Measurements from ENCODE around the gene PDIK1L.
"Not testable (repeated sequence)": the region's sequence is repeated elsewhere in the genome, so short reads cannot be mapped to it uniquely, and the experiment has no call there.

The PDIK1L gene

DNA sequence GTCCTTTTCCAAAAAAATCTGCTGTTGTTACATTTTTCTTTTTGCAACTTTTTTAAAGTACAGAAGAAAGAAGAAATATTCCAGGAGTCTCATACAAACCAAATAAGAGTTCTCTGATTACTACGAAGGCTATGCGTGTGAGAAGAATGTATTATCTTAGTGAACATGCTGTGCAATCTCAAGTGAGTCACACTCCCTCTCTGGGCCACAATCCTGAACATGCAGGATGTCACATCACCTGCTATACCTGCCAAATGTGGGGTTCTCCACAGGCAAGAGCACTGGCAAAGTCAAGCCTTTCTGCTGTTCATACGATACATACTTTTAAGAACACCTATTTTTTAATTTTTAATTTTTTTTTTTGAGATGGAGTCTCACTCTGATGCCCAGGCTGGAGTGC is 22.5 kb upstream of the PDIK1L start:
- no peak for DNase-seq (ENCODE audit: low read depth, low spot score)

DNA sequence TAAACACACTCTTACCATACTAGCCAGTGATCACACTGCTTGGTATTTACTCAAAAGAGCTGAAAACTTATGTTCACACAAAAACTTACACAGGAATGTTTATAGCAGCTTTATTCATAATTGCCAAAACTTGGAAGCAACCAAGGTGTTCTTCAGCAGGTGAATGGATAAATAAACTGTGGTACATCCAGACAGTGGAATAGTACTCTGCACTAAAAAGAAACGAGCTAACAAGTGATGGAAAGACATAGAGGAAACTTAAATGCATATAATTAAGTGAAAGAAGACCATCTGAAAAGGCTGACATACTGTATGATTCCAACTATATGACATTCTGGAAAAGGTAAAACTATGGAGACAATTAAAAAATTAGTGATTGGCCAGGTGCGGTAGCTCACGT is 20.7 kb upstream of the PDIK1L start:
- no peak for DNase-seq (ENCODE audit: low read depth, low spot score)

DNA sequence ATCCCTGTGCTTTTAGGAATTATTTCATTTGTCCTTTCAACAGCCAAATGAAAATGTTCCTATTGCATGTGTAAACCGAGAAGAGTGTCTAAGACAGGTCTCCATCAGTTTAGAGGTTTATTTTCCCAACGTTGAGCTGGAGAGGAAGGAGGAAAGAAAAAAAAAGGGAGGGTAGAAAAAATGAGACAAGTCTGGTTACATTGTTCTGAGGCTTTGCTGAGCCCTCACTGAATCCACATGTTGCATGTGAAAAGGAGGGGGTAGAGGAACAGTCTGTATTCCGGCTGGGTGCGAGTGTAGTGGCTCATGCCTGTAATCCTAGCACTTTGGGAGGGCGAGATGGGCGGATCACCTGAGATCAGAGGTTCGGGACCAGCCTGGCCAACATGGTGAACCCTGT is 19.2 kb upstream of the PDIK1L start:
- DNase-seq (ENCODE audit: low read depth, low spot score), result no peak

DNA sequence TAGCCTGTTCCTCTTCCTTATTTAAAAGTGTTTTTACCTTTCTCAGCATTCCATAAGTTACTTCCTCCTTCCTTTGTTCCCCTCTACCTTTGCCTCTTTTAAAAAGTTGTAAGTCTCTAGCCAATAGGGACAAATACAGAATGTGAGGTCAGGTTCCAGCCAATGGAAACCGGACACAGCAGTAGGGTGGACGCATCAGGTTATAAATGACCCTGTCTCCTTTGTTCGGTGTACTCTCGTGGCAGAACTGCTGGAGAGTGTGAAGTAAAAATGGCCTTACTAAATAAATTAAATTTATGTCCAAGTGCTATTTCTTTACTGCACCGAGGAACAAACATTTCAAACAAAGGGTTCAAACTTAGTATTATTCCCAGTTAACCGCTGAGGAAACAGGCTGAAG is 18.1 kb upstream of the PDIK1L start:
- not testable (repeated sequence) for DNase-seq (ENCODE audit: low read depth, low spot score)

DNA sequence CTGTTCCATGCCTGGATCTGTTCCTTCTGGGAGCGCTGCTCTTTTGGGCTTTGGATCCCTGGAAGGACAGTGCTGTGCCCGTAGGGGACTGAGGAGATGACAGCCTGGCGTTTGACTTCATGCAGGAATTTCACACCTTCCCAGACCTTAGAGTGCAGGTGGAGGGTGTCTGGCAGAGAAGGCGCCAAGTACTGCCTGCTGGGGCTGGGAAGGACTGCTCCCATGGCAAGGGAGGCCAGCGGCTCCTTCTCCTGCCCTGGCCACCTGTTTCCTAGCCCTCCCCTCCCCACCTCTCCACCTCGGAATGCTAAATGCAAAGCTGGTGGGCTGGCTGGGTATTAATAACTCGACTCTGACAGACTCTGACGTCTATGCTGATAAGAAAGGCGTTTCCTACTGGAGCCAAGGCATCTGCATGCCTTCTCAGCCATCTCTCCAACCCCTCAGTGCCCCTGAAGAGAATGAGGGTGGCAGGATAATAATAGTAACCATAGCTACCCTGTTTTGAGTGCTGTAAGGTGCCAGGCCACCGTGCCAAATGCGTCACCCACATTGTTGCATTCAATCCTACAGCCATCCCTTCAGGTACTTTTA is 17.5 kb upstream of the PDIK1L start:
- DNase-seq (ENCODE audit: low read depth, low spot score), result no peak

DNA sequence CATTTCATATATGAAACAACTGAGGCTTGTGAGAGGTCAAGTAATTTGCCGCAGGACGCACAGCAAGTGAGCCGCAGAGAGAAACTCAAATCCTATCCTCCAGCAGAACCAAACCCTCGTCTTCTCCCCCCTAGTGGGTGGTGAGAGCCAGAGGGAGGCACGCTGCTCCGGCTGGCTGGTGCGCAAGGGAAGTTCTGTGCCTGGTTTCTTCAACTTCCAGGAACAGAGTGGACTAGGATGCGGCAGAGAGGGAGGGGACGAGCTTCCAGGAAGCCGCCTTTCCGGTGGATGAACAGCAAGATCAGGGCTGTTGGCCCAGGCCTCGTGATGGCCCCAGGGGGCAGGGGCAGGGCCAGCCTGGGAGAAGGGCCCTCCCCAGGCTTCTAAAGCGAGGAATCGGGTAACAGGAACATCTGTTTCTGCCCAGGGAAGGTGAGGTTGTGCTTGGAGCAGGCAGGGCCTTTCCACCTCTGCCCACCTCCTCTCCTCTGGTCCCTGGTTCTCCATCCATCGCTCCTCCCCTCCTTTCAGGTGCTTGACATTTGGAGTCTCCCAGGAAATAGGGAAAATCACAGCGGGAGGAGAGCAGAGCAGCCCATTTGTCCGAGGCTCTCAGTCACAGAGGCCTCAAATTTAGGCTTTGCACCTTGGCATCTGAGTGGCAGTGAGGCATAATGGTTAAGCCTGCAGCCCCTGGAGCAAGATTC is 16.8 kb upstream of the PDIK1L start:
- peak; percentile 26 for DNase-seq (ENCODE audit: low read depth, low spot score)

DNA sequence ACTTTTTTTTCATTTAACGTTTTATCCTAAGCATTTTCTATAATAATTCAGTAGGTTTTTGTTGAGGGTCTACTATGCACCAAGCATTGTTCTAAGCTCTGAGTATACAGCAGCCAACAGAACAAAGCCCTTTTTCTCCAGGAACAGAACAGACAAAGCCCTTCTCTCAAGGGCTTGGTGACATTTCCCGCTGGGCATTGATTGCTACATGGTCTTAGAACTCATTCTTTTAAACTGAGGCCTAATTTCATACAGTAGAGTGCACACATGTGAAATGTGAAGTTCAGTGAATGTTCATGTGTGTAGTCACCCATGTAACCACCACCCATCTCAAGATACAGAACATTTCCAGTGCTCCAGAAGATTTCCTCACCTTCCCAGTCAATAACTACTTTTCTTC is 15.2 kb upstream of the PDIK1L start:
- no peak for DNase-seq (ENCODE audit: low read depth, low spot score)

DNA sequence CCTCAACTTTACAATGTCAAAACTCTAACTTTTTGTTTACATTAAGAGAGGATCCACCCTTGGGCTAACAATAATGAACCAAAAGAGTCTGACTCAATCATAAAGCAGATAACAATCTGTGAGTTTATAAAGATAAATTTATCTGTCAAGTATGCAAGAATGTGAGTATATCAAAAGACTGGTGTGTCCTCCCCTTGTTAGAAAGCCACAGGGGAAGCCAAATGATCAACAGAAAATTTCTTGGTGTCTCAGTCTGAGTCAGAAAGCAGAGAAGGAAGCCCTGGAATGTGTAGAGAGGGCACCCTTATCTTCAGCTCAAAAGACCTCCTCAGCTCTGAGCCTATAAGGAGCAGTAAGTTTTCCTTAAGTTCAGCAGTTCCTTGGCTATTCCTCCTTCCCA is 13.9 kb upstream of the PDIK1L start:
- no peak for DNase-seq (ENCODE audit: low read depth, low spot score)

DNA sequence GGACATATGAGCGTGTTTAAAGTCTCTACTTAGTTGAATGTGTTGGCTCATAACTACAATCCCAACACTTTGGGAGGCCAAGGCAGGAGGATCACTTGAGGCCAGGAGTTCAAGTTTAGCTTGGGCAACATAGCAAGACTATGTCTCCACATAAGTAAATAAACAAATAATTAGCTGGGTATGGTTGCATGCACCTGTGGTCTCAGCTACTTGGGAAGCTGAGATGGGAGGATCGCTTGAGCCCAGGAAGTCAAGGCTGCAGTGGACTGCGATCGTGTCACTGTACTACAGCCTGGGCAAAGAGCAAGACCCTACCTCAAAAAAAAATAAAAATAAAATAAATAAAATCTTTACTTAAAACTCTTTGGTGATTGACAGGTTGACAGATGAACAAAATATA is 13.0 kb upstream of the PDIK1L start:
- no peak for DNase-seq (ENCODE audit: low read depth, low spot score)

DNA sequence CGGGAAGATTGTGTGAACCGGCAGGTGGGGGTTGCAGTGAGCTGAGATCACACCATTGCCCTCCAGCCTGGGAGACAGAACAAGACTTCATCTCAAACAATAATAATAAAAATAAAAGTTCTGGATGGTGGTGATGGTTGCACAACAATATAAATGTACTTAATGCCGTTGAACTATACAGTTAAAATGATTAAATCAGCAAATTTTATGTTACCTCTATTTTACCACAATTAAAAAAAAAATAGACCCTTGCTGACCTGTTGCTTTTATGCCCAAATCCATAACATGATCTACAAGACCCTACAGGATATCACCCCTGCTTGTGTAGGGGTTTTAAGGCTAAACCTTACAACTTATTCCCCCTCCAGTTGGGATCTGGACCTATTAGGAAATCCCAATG is 11.8 kb upstream of the PDIK1L start:
- no peak for DNase-seq (ENCODE audit: low read depth, low spot score)

DNA sequence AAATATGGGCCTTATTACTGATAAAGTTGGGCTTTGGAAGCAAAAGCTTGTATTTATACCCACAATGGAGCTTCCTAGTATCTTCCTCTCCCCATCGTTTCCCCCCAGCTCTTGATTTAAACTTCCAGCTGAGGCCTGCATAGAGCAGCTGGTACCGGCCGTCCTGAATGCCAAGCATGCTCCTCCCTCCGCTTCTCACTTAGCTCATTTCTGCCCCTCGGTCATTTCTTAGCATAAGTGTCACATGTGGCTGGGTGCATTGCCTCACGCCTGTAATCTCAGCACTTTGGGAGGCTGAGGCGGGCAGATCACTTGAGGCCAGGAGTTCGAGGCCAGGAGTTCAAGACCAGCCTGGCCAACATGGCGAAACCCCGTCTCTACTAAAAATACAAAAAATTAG is 11.4 kb upstream of the PDIK1L start:
- DNase-seq (ENCODE audit: low read depth, low spot score), result not testable (repeated sequence)

DNA sequence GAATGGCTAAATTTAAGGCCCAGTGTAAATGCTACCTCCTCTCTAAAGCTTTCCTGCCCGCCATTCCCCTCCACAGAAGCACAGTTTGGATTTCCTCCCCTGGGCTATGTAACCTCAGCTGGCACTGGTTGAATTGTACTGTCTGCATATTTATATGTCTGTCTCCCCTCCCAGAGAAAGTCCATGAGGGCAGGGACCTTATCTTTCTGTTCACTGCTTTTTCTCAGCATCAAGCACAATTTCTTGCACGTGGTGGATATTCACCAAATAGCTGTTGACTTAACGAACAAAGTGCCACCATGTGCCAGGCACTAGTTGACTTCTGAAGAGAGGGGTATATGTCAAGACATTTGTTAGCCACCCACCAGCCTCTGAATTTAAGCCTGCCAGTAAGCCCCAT is 9.5 kb upstream of the PDIK1L start:
- DNase-seq (ENCODE audit: low read depth, low spot score), result no peak

DNA sequence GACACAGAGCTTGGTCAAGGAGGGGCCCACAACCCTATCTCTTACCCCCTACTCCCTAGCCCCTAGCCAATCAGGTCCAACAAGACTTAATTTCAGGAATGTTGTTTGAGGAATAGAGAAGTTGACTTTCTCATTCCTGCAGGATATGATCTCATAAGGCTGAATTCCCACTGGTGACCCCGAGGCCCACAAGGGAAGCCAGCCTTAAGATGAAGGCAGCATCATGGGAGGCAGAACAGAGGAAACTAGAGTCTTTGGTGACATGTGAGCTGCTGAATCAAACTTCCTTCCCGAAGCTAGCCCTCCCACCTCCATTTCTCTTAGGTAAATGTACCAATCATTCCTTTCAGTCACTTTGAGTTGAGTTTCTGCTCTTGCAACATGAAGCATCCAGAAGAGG is 9.1 kb upstream of the PDIK1L start:
- no peak for DNase-seq (ENCODE audit: low read depth, low spot score)

DNA sequence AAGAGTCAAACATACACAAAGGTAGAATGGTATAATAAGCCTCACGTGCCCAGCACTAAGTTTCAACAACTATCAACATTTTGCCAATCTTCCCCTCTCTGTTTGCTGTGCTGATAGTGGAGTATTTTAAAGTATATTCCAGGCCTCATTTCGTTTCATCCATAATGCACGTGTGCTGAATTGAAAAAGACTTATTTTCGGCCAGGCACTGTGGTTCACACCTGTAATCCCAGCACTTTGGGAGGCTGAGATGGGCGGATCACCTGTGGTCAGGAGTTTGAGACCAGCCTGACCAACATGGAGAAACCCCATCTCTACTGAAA is 6.4 kb upstream of the PDIK1L start:
- not testable (repeated sequence) for DNase-seq (ENCODE audit: low read depth, low spot score)

DNA sequence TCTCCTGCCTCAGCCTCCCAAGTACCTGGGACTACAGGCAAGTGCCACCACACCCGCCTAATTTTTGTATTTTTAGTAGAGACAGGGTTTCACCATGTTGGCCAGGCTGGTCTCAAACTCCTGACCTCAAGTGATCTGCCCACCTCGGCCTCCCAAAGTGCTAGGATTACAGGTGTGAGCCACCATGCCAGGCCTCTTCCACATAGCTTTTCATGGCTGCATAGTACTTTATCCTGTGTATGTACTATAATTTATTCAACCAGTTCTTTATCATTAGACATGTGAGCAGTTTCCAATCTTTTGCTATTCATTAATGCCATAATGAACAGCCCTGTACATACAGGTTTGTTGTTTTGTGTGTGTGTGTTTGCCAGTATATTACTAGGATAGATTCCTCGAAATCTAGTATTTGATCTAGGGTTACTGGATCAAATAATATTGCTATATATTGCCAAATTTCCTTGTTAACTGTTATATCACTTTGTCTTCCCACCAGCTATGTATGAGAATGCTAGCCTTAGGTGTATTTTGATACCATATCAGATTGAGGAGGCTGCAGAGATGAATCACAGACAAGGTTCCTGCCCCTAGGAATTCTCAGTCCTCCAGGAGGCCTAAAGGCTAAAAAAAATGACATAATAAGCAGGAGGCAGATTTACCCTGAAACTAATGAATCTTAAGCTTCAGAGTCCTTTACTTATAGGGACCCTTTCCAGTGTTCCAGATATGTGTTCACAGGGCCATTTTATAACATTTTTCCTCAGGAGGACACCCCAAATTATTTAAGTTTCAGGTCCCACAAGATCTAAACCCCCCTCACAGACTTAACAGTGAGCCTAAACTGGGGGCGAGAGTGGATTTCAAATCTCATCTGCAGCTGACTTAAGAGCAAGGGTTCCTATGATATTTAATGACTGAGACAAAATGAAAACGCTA is 2.1 kb upstream of the PDIK1L start:
- DNase-seq (ENCODE audit: low read depth, low spot score), result no peak

DNA sequence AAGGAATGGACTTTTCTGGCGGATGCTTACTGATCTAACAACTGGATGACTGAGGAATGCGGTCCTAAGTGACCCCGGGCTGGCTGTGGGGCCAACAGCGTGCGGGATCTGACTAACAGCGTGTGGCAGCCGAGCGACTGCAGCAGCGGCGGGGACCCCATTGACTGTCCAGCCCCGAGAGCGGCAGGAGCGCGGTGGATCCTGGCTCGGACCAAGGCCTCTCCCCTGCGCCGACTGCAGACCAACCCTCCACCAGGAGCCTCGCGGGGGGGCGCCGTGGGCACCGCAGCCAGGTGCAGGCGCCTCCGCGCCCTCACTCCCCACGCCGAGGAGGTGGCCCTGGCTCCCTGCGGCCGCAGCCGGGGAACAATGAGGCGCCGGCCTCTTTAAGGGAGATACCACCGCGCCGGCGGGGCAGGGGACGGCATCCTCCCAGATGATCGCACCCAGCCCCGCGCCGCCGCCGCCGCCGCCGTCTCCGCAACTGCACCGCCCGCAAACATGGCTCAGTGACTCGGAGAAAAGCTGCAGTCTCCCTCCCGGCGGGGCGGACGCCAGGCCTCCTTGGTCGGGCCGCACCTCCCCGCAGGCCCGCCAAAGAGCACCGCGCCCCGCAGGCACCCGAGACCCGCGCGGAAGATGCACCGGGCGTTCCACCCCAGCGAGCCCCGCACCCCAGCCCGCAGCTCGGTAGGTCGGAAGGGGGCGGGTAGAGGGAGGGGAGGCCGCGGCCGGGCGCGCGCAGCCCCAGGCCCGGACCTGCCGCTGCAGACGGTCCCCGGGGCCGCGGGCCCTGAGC is 694 bp upstream of the PDIK1L start:
- DNase-seq (ENCODE audit: low read depth, low spot score), result no peak

DNA sequence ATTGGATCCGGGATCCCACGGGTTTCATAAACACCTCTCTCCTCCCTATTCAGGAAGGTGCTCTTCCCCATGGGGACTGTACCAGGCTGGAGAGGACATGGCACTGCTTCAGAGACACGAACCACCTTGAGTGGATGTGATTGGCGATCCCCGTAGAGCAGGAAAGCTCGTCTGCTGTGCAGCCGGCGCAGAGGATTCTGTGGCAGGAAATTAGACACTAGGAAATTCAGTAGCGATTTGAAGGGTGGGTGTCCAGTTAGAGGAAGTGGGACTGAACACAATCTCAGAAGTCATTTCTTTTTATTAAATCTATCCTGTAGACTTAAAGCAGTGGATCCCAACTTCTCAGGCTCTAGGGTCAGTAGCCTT is 767 bp downstream of the PDIK1L start:
- DNase-seq (ENCODE audit: low read depth, low spot score), result no peak

DNA sequence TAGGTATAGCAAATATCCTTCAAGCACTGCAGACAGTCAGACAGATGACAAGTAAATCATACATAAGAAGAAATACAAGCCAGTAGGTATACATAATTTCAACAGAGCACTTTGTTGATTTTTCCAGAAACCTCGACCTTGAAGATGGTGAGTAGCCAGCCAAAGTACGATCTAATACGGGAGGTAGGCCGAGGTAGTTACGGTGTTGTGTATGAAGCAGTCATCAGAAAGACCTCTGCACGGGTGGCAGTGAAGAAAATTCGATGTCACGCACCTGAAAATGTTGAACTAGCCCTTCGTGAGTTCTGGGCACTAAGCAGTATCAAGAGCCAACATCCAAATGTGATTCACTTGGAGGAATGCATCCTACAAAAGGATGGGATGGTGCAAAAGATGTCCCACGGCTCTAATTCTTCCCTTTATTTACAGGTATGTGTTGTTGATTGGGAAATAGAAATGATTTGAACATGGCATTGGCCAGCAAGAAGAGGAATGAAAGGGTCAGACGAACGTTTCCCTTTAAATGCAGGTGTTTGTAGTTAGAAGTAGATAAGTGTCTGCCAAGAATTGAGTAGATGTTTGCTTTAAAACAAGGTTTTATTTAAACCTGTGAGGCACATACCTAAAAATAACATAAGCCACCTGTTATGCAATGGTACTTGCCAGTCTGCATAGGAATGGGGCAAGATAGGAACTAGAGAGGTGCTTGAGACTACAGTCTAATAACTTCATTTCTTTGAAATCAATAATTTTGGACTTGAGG is 2.7 kb downstream of the PDIK1L start:
- no peak for DNase-seq (ENCODE audit: low read depth, low spot score)

DNA sequence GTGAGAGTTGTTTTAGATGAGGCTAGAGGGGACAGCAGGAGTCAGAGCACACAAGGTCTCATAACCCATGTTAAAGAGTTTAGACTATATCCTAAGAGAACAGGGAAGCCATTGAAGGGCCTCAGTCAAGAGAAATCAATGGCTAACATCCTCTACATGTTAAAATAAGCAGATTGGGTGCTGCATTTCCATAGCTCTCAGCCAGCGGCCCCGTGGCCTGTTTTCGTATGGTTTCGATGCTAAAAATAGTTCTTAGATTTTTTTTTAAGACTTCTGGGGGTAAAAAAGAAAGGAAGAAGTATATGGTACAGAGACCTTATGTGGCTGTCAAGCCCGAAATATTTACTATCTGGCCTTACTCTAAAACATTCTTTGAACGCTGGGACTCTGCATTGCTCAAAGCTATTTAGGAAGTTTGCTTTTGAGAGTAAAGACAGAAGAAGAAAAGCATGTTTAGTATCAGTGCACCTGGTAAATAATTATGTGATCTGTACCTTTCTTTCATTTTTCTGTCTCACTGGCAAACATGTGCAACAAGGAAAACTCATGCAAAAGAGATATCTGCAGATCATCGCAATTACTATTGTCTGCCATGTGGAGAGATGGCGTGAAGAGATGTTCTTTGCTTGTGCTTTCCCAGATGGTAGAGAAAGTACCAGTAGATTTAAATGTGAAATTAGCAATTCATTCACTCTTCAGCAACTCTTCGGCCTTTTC is 8.4 kb downstream of the PDIK1L start:
- no peak for DNase-seq (ENCODE audit: low read depth, low spot score)

DNA sequence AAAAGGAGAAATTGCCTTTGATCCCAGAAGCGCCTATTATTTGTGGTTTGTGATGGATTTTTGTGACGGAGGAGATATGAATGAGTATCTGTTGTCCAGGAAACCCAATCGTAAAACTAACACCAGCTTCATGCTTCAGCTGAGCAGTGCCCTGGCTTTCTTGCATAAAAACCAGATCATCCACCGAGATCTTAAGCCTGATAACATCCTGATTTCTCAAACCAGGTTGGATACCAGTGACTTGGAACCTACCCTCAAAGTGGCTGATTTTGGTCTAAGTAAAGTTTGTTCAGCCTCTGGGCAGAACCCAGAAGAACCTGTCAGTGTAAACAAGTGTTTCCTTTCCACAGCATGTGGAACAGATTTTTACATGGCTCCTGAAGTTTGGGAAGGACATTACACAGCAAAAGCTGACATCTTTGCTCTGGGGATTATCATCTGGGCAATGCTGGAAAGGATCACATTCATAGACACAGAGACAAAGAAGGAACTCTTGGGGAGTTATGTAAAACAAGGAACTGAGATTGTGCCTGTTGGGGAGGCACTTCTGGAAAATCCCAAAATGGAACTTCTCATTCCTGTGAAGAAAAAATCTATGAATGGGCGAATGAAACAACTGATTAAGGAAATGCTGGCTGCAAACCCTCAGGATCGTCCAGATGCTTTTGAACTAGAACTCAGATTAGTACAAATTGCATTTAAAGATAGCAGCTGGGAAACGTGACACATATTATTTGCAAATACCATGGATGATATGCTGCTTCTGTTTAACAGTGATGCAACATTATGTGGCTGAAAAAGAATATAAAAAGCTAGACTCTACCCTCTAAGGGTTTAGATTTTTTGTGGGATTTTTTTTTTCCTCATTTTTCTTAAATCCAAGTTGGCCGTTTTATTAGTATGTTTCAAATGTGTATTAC is 10.5 kb downstream of the PDIK1L start:
- no peak for DNase-seq (ENCODE audit: low read depth, low spot score)
